GM19468 (cell line): ENCODE results near the gene CCDC97.
"Not testable (repeated sequence)": the region's sequence is repeated elsewhere in the genome, so short reads cannot be mapped to it uniquely, and the experiment has no call there.

ENCODE experiments used
- ATAC-seq: cut with Tn5 transposase; IDR thresholded peaks from one replicate; pipeline ENCODE4 v1.9.1; 2021; ENCODE audit warnings: mild to moderate bottlenecking, moderate library complexity, moderate number of reproducible peaks; ENCODE audit not compliant: unreplicated experiment; ENCODE audit errors: extremely low read depth

CCDC97 gene

DNA sequence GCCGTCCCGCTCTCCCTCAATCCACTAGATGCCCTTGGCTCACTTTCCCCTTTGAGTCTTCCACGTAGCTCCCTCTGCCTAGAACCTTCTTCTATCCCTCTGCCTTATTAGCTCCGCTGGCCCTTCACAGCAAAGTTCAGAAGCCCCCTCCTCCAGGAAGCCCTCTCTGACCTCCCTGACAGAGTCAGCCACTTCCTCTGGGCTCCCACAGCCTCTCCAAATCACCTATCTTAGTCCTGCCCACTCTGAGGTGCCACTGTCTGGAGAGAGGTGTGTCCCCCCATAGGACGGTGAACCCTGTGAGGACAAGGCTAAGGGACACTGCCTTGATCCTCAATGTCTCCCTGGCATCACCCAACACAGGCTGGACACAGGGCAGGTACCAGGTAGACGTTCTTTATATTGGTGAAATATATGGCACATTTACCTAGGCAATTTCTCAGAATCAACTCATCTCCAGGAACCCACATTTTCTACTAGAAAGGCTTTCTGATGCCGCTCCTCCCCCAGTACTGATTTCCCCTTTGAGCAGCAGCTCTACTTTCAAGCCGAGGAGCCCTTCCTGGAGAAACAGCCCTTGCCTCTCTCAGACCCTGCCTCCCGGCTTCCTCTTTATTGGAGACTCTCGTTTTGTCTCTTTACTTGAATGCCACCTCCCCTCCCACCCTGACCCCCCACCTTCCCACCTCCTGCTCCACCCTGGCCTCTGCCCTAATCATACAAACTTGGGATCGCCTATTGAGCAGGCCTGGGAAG is 47.2 kb downstream of the CCDC97 start:
- no peak for ATAC-seq

DNA sequence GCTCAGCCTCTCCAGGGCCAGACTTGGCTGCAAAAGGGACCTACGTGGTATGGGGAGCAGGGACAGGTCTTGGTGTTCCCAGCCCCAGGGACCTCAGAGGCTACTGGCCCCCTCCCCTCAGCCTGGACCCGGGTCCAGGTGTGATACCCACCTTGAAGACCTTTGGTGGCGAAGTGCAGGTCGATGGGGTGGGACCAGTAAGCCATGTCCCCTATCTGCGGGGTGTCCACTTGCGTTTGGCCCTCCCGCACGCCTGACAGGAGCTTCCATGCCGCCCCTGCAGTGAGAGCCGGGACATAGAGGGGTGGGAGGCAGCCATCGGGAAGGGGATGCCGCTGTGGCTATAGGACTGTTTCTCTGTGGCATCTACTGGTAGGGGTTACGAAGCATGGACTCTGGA is 47.8 kb downstream of the CCDC97 start:
- no peak for ATAC-seq

- no peak for ATAC-seq
Measured at GRCh38 chr19:41359741-41360140, 49.8 kb downstream of the CCDC97 start.

DNA sequence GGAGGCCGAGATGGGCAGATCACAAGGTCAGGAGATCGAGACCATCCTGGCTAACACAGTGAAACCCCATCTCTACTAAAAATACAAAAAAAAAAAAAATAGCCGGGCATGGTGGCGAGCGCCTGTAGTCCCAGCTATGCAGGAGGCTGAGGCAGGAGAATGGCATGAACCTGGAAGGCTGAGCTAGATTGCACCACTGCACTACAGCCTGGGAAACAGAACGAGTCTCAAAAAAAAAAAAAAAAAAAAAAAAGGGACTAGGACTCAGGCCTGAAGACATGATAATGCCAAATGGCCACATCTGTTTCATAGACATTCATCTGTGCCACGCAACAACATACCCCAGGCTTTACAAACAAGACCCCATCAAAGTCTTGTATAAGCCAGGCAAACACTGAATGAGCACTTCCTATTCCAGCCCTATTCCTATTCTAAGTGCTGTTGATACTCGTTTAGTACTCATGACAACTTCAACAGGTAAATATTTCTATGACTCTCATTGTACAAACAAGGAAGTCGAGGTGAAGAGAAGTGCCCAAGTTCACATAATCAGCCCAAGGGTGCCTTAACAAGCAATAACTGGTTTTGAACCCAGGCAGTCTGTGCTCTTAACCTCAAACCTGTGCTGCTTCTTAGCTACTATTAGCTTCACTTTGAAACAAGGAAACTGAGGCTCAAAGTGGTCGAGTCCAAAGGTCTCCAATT is 52.3 kb downstream of the CCDC97 start:
- ATAC-seq: no peak

- no peak for ATAC-seq
Measured at GRCh38 chr19:41363371-41363752, 53.4 kb downstream of the CCDC97 start.

GRCh38 chr19:41363753-41364523 is 54.0 kb downstream of the CCDC97 start, which contains the start of gene B9D2:
Gene B9D2, minus strand, starts transcription at chr19:41364149. Its CDS starts 630 bp downstream, at chr19:41363519.
- peak; percentile 38 for ATAC-seq

- no peak for ATAC-seq
Measured at GRCh38 chr19:41364524-41365391, 54.8 kb downstream of the CCDC97 start.

- ATAC-seq: no peak
Measured at GRCh38 chr19:41366089-41366488, 56.1 kb downstream of the CCDC97 start.

DNA sequence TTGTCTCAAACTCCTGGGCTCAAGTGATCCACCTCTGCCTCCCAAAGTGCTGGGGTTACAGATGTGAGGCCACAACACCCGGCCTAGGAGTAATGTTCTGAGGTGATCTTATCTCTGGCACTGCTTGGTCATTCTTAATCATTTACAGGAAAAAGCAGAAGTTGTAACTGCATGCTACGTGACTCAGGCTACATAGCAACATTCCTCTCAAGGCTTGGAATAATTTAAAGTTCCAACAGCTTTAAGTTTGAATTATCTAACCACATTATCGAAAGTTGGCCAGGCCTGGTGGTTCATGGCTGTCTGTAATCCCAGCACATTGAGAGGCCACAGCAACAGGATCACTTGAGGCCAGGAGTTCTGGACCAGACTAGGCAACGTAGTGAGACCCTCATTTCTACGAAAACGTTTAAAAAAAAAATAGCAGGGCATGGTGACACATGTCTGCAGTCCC is 57.9 kb downstream of the CCDC97 start:
- ATAC-seq: no peak

DNA sequence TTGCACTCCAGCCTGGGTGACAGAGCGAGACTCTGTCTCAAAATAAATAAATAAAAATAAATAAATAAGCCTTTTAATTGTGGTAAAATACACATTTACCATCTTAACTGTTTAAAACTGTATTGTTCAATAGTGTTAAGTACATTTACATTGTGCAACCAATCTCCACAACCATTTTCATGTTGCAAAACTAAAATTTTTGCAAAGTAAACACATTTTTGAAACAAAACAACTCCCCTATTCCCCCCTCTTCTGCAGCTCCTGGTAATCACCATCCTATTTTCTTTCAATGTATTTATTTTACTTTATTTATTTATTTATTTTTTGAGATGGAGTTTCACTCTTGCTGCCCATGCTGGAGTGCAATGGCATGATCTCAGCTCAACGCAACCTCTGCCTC is 59.8 kb downstream of the CCDC97 start:
- no peak for ATAC-seq

GRCh38 chr19:41371119-41371518 is 61.1 kb downstream of the CCDC97 start:
- ATAC-seq: not testable (repeated sequence)

GRCh38 chr19:41371541-41371940 is 61.6 kb downstream of the CCDC97 start:
- no peak for ATAC-seq

DNA sequence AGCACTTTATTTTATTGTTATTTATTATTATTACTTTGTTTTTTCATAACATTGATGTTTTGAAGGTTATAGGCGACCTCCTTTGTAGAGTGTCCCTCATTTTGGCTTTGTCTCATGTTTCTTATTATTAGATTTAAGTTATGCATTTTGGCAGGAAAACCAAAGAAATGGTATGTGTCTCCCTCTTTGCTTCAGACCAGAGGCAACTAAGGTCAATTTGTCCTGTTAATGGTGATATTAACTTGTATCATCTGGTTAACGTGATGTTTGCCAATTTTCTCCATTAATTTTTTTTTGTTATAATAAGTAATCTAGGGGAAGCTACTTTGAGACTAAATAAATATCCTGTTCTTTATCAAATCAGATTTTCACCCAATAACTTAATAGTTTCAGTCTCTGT is 62.5 kb downstream of the CCDC97 start:
- no peak for ATAC-seq

DNA sequence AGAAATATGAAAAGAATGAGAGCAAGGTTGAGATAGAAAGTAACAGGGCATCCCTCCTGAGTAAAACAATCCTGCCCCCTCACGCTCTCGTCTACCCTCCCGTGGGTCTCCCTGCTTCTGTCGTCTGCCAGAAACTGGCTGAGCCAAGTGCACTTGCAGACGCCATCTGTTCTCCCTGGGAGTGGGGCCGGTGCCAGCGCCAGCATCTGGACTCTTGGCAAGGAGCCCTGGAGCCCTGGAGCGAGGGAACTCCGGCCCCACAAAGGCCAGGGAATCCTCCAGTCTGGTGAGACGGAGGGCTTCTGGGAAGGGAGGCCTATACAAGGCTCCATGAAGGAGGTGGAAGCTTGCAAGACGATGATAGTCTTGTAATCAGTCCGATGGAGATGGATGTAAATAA is 64.0 kb downstream of the CCDC97 start:
- ATAC-seq: no peak
